ENCODE measurements around the gene A1CF.

The A1CF gene

GRCh38 chr10:50861370-50861769 lies 24.1 kb downstream of the A1CF start:
- no peak for DNase-seq (ENCODE audit: low read depth)

- DNase-seq (ENCODE audit: low read depth), result no peak
Observed at GRCh38 chr10:50857579-50857978, 27.8 kb downstream of the A1CF start.

GRCh38 chr10:50855461-50855860 lies 30.0 kb downstream of the A1CF start:
- DNase-seq (ENCODE audit: low read depth), result no peak

- no peak for DNase-seq (ENCODE audit: low read depth)
Observed at GRCh38 chr10:50855015-50855414, 30.4 kb downstream of the A1CF start.

GRCh38 chr10:50853557-50853956 lies 31.9 kb downstream of the A1CF start:
- no peak for DNase-seq (ENCODE audit: low read depth)

- DNase-seq (ENCODE audit: low read depth), result no peak
Observed at GRCh38 chr10:50851884-50852671, 33.3 kb downstream of the A1CF start.

GRCh38 chr10:50850578-50851230 lies 34.7 kb downstream of the A1CF start:
- DNase-seq (ENCODE audit: low read depth), result no peak

GRCh38 chr10:50846753-50847152 lies 38.7 kb downstream of the A1CF start:
- DNase-seq (ENCODE audit: low read depth), result no peak

GRCh38 chr10:50837095-50837494 lies 48.3 kb downstream of the A1CF start:
- no peak for DNase-seq (ENCODE audit: low read depth)

- DNase-seq (ENCODE audit: low read depth), result no peak
Observed at GRCh38 chr10:50832171-50832751, 53.2 kb downstream of the A1CF start.

- DNase-seq (ENCODE audit: low read depth), result no peak
Observed at GRCh38 chr10:50830066-50830465, 55.4 kb downstream of the A1CF start.

- no peak for DNase-seq (ENCODE audit: low read depth)
Observed at GRCh38 chr10:50824782-50825181, 60.6 kb downstream of the A1CF start.

- DNase-seq (ENCODE audit: low read depth), result no peak
Observed at GRCh38 chr10:50823789-50824188, 61.6 kb downstream of the A1CF start.

GRCh38 chr10:50809596-50809995 lies 75.8 kb downstream of the A1CF start:
- no peak for DNase-seq (ENCODE audit: low read depth)

GRCh38 chr10:50807851-50808776 lies 77.3 kb downstream of the A1CF start:
- DNase-seq (ENCODE audit: low read depth), result no peak

- DNase-seq (ENCODE audit: low read depth), result no peak
Observed at GRCh38 chr10:50805981-50806622, 79.3 kb downstream of the A1CF start.

GRCh38 chr10:50799595-50799994 lies 85.8 kb downstream of the A1CF start:
- DNase-seq (ENCODE audit: low read depth), result no peak

- DNase-seq (ENCODE audit: low read depth), result no peak
Observed at GRCh38 chr10:50798297-50798696, 87.1 kb downstream of the A1CF start.

GRCh38 chr10:50796693-50797092 lies 88.7 kb downstream of the A1CF start:
- DNase-seq (ENCODE audit: low read depth), result no peak

- DNase-seq (ENCODE audit: low read depth), result no peak
Observed at GRCh38 chr10:50794490-50794889, 90.9 kb downstream of the A1CF start.
